H1 (cell line): ENCODE data around the gene FEV. TPM values are rescaled to one million over a fixed set of nuclear protein-coding genes. Genes with fewer than 3 reads are reported as not detected.

ENCODE experiments used
- CTCF ChIA-PET: fragments of 300-600 bp; sonication (Branson Sonifier 250); formaldehyde crosslinking; loops from one replicate; lab custom pipeline; 2021; ENCODE audit not compliant: partially characterized antibody; lab: Charles Lee
- POLR2A ChIA-PET: fragments of 300-600 bp; sonication (Branson Sonifier 250); formaldehyde crosslinking; loops from one replicate; lab custom pipeline; 2021; ENCODE audit warnings: inconsistent platforms; ENCODE audit not compliant: partially characterized antibody; lab: Charles Lee
- DNase-seq, 2 experiments: peaks; one replicate each; pipeline versions ENCODE4 v3.0.0 to v3.0.0-alpha.2; 2010 to 2022; ENCODE audit warnings: low spot score in 2 of 2, low read depth in 1 of 2, mixed read lengths in 1 of 2
- FAIRE-seq: peaks from 2 replicates; lab custom pipeline; 2011; peaks lifted over from hg19 to GRCh38; lab: Jason Lieb, UNC
- H2AFZ ChIP-seq: 2 replicates; pipeline ENCODE4 v1.8.1; 2012; ENCODE audit warnings: low read length, inconsistent platforms
- H2AK5ac ChIP-seq: 2 replicates; pipeline ENCODE4 v1.6.1; 2013; ENCODE audit warnings: low read depth, low read length
- H2BK120ac ChIP-seq: replicated peaks from 2 replicates; pipeline ENCODE3; 2013; ENCODE audit warnings: low read depth, low read length, inconsistent platforms
- H2BK12ac ChIP-seq: 2 replicates; pipeline ENCODE4 v1.6.1; 2013; ENCODE audit warnings: low read depth, low read length
- H2BK15ac ChIP-seq: 2 replicates; pipeline ENCODE4 v1.6.1; 2013; ENCODE audit warnings: low read length
- H2BK20ac ChIP-seq: 2 replicates; pipeline ENCODE4 v1.6.1; 2013; ENCODE audit warnings: low read length
- H2BK5ac ChIP-seq: 2 replicates; pipeline ENCODE4 v1.6.1; 2013; ENCODE audit warnings: low read depth, low read length
- H3K14ac ChIP-seq: 2 replicates; pipeline ENCODE4 v1.6.1; 2013; ENCODE audit warnings: inconsistent platforms; ENCODE audit not compliant: insufficient read length
- H3K18ac ChIP-seq: 2 replicates; pipeline ENCODE4 v1.6.1; 2013; ENCODE audit warnings: low read length; ENCODE audit errors: extremely low read depth
- H3K23ac ChIP-seq: 2 replicates; pipeline ENCODE4 v1.6.1; 2013; ENCODE audit warnings: inconsistent platforms; ENCODE audit not compliant: insufficient read length
- H3K23me2 ChIP-seq: 2 replicates; pipeline ENCODE4 v1.6.1; 2013; ENCODE audit warnings: low read depth, low read length
- H3K27ac ChIP-seq: 2 replicates; pipeline ENCODE4 v1.6.1; 2011; ENCODE audit warnings: low read depth, low read length, inconsistent platforms
- H3K27me3 ChIP-seq, 4 experiments: replicated peaks in 1 of 4; 1 replicate in 1 of 4; 2 replicates in 3 of 4; pipeline versions ENCODE4 v1.6.1 to v1.8.1; 2011 to 2013; ENCODE audit warnings: low read length in 3 of 4, mild to moderate bottlenecking in 3 of 4, inconsistent platforms in 2 of 4, mixed read lengths in 2 of 4, moderate library complexity in 1 of 4; ENCODE audit not compliant: control insufficient read depth in 3 of 4, insufficient read depth in 3 of 4; ENCODE audit errors: extremely low read depth in 1 of 4
- H3K36me3 ChIP-seq, 4 experiments: 2 replicates each; pipeline versions ENCODE4 v1.6.1 to v1.8.1; 2011 to 2013; ENCODE audit warnings: mild to moderate bottlenecking in 4 of 4, low read length in 3 of 4, moderate library complexity in 2 of 4, control low read depth in 1 of 4, inconsistent platforms in 1 of 4; ENCODE audit not compliant: insufficient read depth in 4 of 4, control insufficient read depth in 2 of 4
- H3K4ac ChIP-seq: replicated peaks from 2 replicates; pipeline ENCODE3; 2013; ENCODE audit warnings: low read length, low read depth, mixed read lengths, inconsistent platforms; ENCODE audit not compliant: insufficient read length
- H3K4me1 ChIP-seq, 4 experiments: replicated peaks in 1 of 4; 1 replicate in 1 of 4; 2 replicates in 3 of 4; pipeline versions ENCODE4 v1.6.1 to v1.8.1; 2011 to 2013; ENCODE audit warnings: low read length in 3 of 4, inconsistent platforms in 2 of 4, mixed read lengths in 1 of 4; ENCODE audit not compliant: insufficient read depth in 4 of 4, control insufficient read depth in 3 of 4
- H3K4me2 ChIP-seq, 2 experiments: 2 replicates each; pipeline versions ENCODE4 v1.6.1 to v1.8.1; 2011 to 2013; ENCODE audit warnings: low read depth in 2 of 2, low read length in 2 of 2, control low read depth in 1 of 2, inconsistent platforms in 1 of 2, mild to moderate bottlenecking in 1 of 2; ENCODE audit not compliant: insufficient read depth in 1 of 2
- H3K4me3 ChIP-seq, 4 experiments: fragments of 200-600, 300-600 bp in 1 of 4; sonication (generic), shearing (Covaris generic), sonication (Bioruptor Twin) in 1 of 4; 2 replicates each; pipeline versions ENCODE4 v1.5.1 to v1.8.1; 2011 to 2016; ENCODE audit warnings: low read length in 4 of 4, low read depth in 3 of 4, control low read depth in 2 of 4, inconsistent platforms in 2 of 4, mild to moderate bottlenecking in 2 of 4, mixed read lengths in 1 of 4, moderate library complexity in 1 of 4; ENCODE audit not compliant: insufficient read depth in 2 of 4; ENCODE audit errors: extremely low read depth in 1 of 4
- H3K56ac ChIP-seq: replicated peaks from 2 replicates; pipeline ENCODE3; 2013; ENCODE audit warnings: low read depth, mild to moderate bottlenecking, mixed read lengths, low read length, inconsistent platforms; ENCODE audit not compliant: insufficient read length
- H3K79me1 ChIP-seq: 2 replicates; pipeline ENCODE4 v1.6.1; 2013; ENCODE audit warnings: low read depth, low read length, control low read depth
- H3K79me2 ChIP-seq, 2 experiments: 2 replicates each; pipeline versions ENCODE4 v1.6.1 to v1.8.1; 2012 to 2013; ENCODE audit warnings: low read length in 2 of 2, mild to moderate bottlenecking in 2 of 2, inconsistent platforms in 1 of 2; ENCODE audit not compliant: insufficient read depth in 2 of 2, control insufficient read depth in 1 of 2
- H3K9ac ChIP-seq, 4 experiments: replicated peaks in 1 of 4; 1 replicate in 1 of 4; 2 replicates in 3 of 4; pipeline versions ENCODE4 v1.6.1 to v1.8.1; 2011 to 2013; ENCODE audit warnings: low read depth in 3 of 4, low read length in 3 of 4, control low read depth in 2 of 4, mild to moderate bottlenecking in 2 of 4, moderate library complexity in 2 of 4, inconsistent platforms in 1 of 4; ENCODE audit errors: extremely low read depth in 1 of 4
- H3K9me3 ChIP-seq, 2 experiments: 2 replicates each; pipeline versions ENCODE4 v1.6.1 to v1.8.1; 2012 to 2013; ENCODE audit warnings: mild to moderate bottlenecking in 2 of 2, moderate library complexity in 2 of 2, control low read depth in 1 of 2, inconsistent platforms in 1 of 2, low read depth in 1 of 2, low read length in 1 of 2, mixed read lengths in 1 of 2; ENCODE audit not compliant: insufficient read depth in 2 of 2
- H4K20me1 ChIP-seq, 2 experiments: replicated peaks in 1 of 2; 2 replicates each; pipeline versions ENCODE3 to v1.8.1; 2011 to 2013; ENCODE audit warnings: inconsistent platforms in 2 of 2, low read length in 2 of 2, mild to moderate bottlenecking in 1 of 2; ENCODE audit not compliant: insufficient read depth in 2 of 2, control insufficient read depth in 1 of 2
- H4K5ac ChIP-seq: 2 replicates; pipeline ENCODE4 v1.6.1; 2013; ENCODE audit warnings: low read length, low read depth, mixed read lengths, inconsistent platforms; ENCODE audit not compliant: insufficient read length
- H4K8ac ChIP-seq: 2 replicates; pipeline ENCODE4 v1.8.0; 2013; ENCODE audit warnings: mild to moderate bottlenecking, moderate library complexity, low read length, inconsistent platforms; ENCODE audit not compliant: insufficient read depth; ENCODE audit errors: extremely low read depth
- H4K91ac ChIP-seq: replicated peaks from 2 replicates; pipeline ENCODE3; 2013; ENCODE audit warnings: low read length, mixed read lengths, inconsistent platforms; ENCODE audit not compliant: insufficient read length
- CTBP2 ChIP-seq: IDR thresholded peaks from 2 replicates; pipeline ENCODE4 v1.7.0; 2011; ENCODE audit warnings: borderline replicate concordance, mild to moderate bottlenecking, moderate library complexity, mixed read lengths, low read length; ENCODE audit not compliant: insufficient read depth, insufficient read length
- SAP30 ChIP-seq: fragments of 300-600 bp; sonication (generic); IDR thresholded peaks from 2 replicates; pipeline ENCODE4 v1.7.1; 2012; ENCODE audit warnings: low read length, moderate library complexity, mild to moderate bottlenecking, inconsistent platforms; ENCODE audit not compliant: insufficient read depth, insufficient replicate concordance
- SIN3A ChIP-seq, 2 experiments: IDR thresholded peaks in 1 of 2; conservative IDR thresholded peaks in 1 of 2; 2 replicates each; pipeline ENCODE4 v1.6.1; 2011 to 2012; ENCODE audit warnings: low read length in 2 of 2, improper control_type of control experiment in 1 of 2, low read depth in 1 of 2, mild to moderate bottlenecking in 1 of 2
- TAF7 ChIP-seq: optimal IDR thresholded peaks from 2 replicates; pipeline ENCODE3; 2011; ENCODE audit warnings: low read depth, mild to moderate bottlenecking, inconsistent platforms, low read length, moderate library complexity, borderline replicate concordance
- WGBS, 2 experiments: shearing (Covaris generic) in 1 of 2; methylation state at CpG; one replicate each; pipeline versions ENCODE4 v1.1.6 to v1.1.7; 2013 to 2015; ENCODE audit warnings: low lambda C conversion rate in 2 of 2, mixed read lengths in 2 of 2, inconsistent platforms in 1 of 2, low coverage in 1 of 2, missing lambda C conversion rate in 1 of 2; ENCODE audit not compliant: insufficient replicate concordance in 2 of 2, insufficient coverage in 1 of 2, insufficient read length in 1 of 2; ENCODE audit errors: extremely low coverage in 1 of 2, missing lambda C conversion rate in 1 of 2; 5-methylcytosine and 5-hydroxymethylcytosine counted together
- polyA plus RNA-seq, 7 experiments: library from polyadenylated mRNA; depleted of rRNA in 3 of 7; stranded (reverse) in 5 of 7; unstranded in 2 of 7; fragments of >200 nt in 5 of 7; fragments of 200-250 nt in 2 of 7; gene quantifications; 1 replicate in 5 of 7; 2 replicates in 1 of 7; 4 replicates in 1 of 7; pipeline versions ENCODE4 v1.2.1 to v1.2.3, GENCODE V29; 2011 to 2013; ENCODE audit warnings: missing spikeins in 2 of 7, mixed read lengths in 2 of 7
- total RNA-seq: library from RNA; stranded (reverse); fragmentation: NEBNext Ultra II Directional; extraction: Animal tissue kit (Norgen Biotek cat#: 25700); gene quantifications from 2 replicates; pipeline ENCODE4 v1.2.1, GENCODE V29; 2021

FEV gene
- total and polyA plus RNA-seq, 2 of the 8 experiments (the other 6 are each of a cell fraction or from before 2014, with no cell fraction given), result not detected

GRCh38 chr2:218961651-218962570, 23.1 kb downstream of the FEV start:
- ChIA-PET POLR2A (interaction anchor here (1.1 kb wide), 1 partner anchor 17 kb away, joined by 3 read pairs; no protein-coding TSS in a partner anchor), CTCF (interaction anchor here (0.7 to 2.1 kb wide), 9 partner anchors 10 to 494 kb away, joined by 3 to 7 read pairs (median 4); no protein-coding TSS in a partner anchor)
- H4K8ac ChIP-seq, result no peak overlapping the region
- H4K5ac ChIP-seq, result no peak overlapping the region
- H4K91ac ChIP-seq, result no peak overlapping the region
- peaks cover 12% of the 10 kb centered on the region for H3K23me2 ChIP-seq
- H3K79me2 ChIP-seq, result no peaks in the 10 kb centered on the region
- no peak overlapping the region for H2BK120ac ChIP-seq
- FAIRE-seq, result no peak
- peak in 1 of 2 experiments; percentile 80 for DNase-seq
- H3K27ac ChIP-seq, result no peak overlapping the region
- H3K4me1 ChIP-seq, result peaks cover 15 to 33% (median 20%) of the 10 kb centered on the region in 4 experiments
- H2BK5ac ChIP-seq, result no peak overlapping the region
- H3K23ac ChIP-seq, result no peak overlapping the region
- H3K56ac ChIP-seq, result no peak overlapping the region
- no peak overlapping the region for H2BK20ac ChIP-seq
- H3K4ac ChIP-seq, result no peak overlapping the region
- H3K79me1 ChIP-seq, result no peaks in the 10 kb centered on the region
- peak in 1 of 2 experiments; percentile 84; a peak in 1 of 4 replicates for TF ChIP-seq SIN3A (conservative IDR thresholded peaks at IDR 0.05 in 1 of 2, IDR thresholded peaks at IDR 0.05 in 1 of 2; ENCODE audit: low read depth in 1 of 2, low read length in 2 of 2)
- peak; percentile 45 for TF ChIP-seq SAP30
- TF ChIP-seq TAF7, result peak; percentile 32
- no peak for TF ChIP-seq CTBP2
- no peak overlapping the region for H2AFZ ChIP-seq
- H4K20me1 ChIP-seq, result peaks cover 2 to 12% of the 10 kb centered on the region in 2 experiments
- no peak overlapping the region for H3K9ac ChIP-seq
- no peak overlapping the region for H3K14ac ChIP-seq
- H3K18ac ChIP-seq, result no peak overlapping the region
- H3K4me3 ChIP-seq, result peak overlapping the region in 3 of 4 experiments; percentile 17 to 68 (median 24); a peak in 5 of 8 replicates
- WGBS, 2 experiments, result 43% methylated on average over 22 of the region's 34 CpGs; no CpG with 5 or more reads in 1 of the 2 experiments
- peaks cover 31 to 52% (median 49%) of the 10 kb centered on the region in 4 experiments for H3K27me3 ChIP-seq
- no peak overlapping the region for H2BK15ac ChIP-seq
- peaks cover 0 to 15% (median 0%) of the 10 kb centered on the region in 4 experiments; a peak in 1 of 8 replicates for H3K36me3 ChIP-seq
- peaks cover 0 to 2% of the 10 kb centered on the region in 2 experiments; a peak in 1 of 4 replicates for H3K9me3 ChIP-seq
- no peak overlapping the region for H2BK12ac ChIP-seq
- no peak overlapping the region; the same call in 1 of the 2 replicates for H2AK5ac ChIP-seq
- H3K4me2 ChIP-seq, result peak overlapping the region; percentile 84 to 95
